Vein endothelial cell (primary cell): ENCODE data around the gene DUSP21. TPM values are rescaled to one million over a fixed set of nuclear protein-coding genes. Genes with fewer than 3 reads are reported as not detected.

ENCODE experiments used
- total RNA-seq: library from RNA; depleted of rRNA; stranded (reverse); fragments of >200 nt; gene quantifications from 2 replicates; pipeline ENCODE4 v1.2.3, GENCODE V29; 2012

The DUSP21 gene
- not detected in 2 replicates for total RNA-seq

DNA sequence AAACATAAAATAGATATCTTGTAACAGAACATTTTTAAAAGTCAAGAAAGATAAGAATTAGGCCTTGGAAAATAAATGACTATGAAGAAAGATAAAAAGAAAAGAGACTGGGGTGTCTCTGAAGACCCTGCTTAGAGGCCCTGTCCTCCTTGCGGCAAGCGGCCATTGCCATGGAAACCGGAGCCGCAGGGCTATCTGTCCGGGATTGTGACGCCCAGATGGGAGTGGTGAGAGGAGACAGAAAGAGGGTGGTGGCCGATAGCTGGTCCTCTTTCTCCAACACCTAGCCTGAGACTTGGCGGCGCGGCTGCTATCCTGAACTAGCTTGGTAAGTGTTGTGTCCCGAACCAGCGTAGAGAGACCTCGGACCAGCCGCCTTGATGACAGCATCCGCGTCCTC, at the start of gene DUSP21:
DUSP21 (plus strand) TSS at position 269 of the 400 bp plus-strand sequence; CDS start at position 381, 112 bp downstream.

DNA sequence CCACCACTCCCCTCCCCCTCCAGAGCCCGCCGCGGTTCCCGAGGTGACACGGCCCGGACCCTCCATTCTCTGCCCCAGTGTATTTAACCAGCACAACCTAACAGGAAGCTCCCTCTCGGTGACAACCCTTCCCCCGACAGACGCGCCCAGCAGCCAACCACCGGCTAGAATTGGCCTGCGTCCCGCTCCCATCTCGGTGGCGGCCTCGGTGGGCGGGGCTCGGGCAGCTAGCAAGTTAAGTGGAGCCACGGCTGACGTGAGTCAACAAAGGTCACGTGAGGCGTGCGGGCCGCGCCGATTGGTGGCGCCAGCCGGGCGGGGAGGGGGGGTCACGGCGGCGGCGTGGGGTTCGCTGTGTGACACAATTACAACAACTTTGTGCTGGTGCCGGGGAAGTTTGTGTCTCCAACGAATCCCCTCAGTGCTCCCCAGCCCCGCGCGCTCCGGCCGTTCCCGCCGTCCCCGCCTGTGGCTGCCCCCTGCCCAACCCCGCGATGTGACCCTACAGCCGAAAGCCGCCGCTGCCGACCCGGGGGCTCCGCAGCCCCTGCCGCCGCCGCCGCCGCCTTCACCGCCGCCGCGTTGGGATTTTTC, 29.1 kb downstream of the DUSP21 start, which contains the start of gene KDM6A:
KDM6A (plus strand) TSS at position 368 of the 594 bp plus-strand sequence. CDS start 364 bp downstream, outside the sequence.

Other genes with a start within 250 kb of the DUSP21 start
- 20.2 and 23.2 TPM in 2 replicates for gene KDM6A, start 29.2 kb downstream of the DUSP21 start, total RNA-seq